RWPE1 (cell line): Measurements from ENCODE around the gene DNAJB6.

Source experiments
- CTCF ChIA-PET: fragments of 350-600 bp; sonication (Branson Sonifier 250); formaldehyde crosslinking; extraction: SDS; loops from one replicate; lab custom pipeline; 2021; lab: Yijun Ruan, JAX
- POLR2A ChIA-PET: fragments of 400-600 bp; formaldehyde crosslinking; extraction: SDS; loops from one replicate; lab custom pipeline; 2020; ENCODE audit warnings: antibody characterized with exemption; ENCODE audit not compliant: low non-redundant PET; lab: Yijun Ruan, JAX
- DNase-seq: peaks from one replicate; pipeline ENCODE4 v3.0.0; 2012; ENCODE audit warnings: low spot score
- H3K27ac ChIP-seq: fragments of 450-650 bp; 2 replicates; pipeline ENCODE4 v1.5.1; 2017
- CTCF ChIP-seq: fragments of 450-650 bp; conservative IDR thresholded peaks from 2 replicates; pipeline ENCODE4 v1.5.1; 2017; ENCODE audit warnings: low read depth, mild to moderate bottlenecking

Gene DNAJB6

GRCh38 chr7:157355784-157356511, 19.1 kb downstream of the DNAJB6 start:
- DNase-seq, result peak; percentile 55
- ChIA-PET CTCF (interaction anchor here (0.6 kb wide), 1 partner anchor 943 kb away, joined by 4 read pairs; no protein-coding TSS in a partner anchor), POLR2A (no interaction called here)
- TF ChIP-seq CTCF, result no peak
- peak overlapping the region; percentile 94 for H3K27ac ChIP-seq

GRCh38 chr7:157357129-157358040, 20.6 kb downstream of the DNAJB6 start:
- no peak for TF ChIP-seq CTCF
- no peak for DNase-seq
- H3K27ac ChIP-seq, result peak overlapping the region; percentile 54
- CTCF ChIA-PET, result no interaction called here
- POLR2A ChIA-PET, result no interaction called here

DNA sequence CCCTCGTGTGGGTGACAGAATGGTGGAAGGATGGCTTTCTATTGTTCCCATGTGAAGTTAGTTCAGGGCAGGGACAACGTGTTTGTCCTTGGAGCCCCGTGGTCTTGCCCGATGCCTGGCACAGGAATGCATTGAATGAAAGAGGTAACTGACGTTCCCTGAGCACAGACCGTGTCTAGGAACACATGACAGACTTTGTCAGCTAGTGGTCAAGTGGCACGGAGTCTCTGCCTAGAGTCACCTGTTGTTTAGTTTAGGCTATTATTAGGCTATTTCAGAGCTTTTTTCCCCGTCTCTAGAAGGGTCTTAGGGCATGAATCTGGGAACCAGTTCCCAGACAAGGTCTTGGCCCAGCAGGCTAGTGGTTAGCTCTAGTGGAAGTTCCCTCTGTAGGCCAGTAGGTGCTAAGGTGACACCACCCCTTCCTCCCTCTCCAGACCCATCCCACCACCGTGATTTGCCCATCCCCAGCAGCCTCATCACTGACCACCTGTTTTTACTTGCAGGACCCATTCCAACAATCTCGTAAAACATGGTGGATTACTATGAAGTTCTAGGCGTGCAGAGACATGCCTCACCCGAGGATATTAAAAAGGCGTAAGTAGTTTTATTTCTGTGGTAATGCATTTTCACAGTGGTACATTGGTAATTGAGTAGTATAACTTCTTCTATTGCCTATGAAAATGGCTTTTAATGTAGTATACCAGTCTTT, 21.4 kb downstream of the DNAJB6 start:
- TF ChIP-seq CTCF, result no peak
- peak overlapping the region; percentile 54 for H3K27ac ChIP-seq
- POLR2A ChIA-PET, result no interaction called here
- DNase-seq, result no peak
- CTCF ChIA-PET, result no interaction called here

DNA sequence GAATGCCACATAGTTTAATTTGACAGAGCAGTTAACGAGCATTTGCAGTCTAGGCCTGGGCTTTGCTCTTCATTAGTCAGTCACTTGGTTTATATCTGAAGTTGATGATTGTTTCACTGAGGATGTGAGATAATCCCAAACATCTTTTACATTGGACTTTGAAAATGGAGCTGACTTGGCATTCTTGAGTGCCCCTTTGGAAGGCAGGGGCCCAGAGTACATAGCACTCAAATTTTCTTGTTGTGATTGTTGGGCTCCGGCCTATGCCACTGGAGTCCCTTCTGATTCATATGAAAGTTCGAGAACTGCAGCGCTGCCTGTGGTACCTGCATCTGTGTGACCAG, 21.9 kb downstream of the DNAJB6 start:
- POLR2A ChIA-PET, result no interaction called here
- no peak for TF ChIP-seq CTCF
- H3K27ac ChIP-seq, result peak overlapping the region; percentile 32; the same call in 1 of the 2 replicates
- CTCF ChIA-PET, result no interaction called here
- no peak for DNase-seq

GRCh38 chr7:157359581-157359980, 22.8 kb downstream of the DNAJB6 start:
- no peak for DNase-seq
- H3K27ac ChIP-seq, result 0 out of 2 replicates have a peak overlapping the region, but pooled peaks have one; percentile 6
- CTCF ChIA-PET, result no interaction called here
- POLR2A ChIA-PET, result no interaction called here
- no peak for TF ChIP-seq CTCF

DNA sequence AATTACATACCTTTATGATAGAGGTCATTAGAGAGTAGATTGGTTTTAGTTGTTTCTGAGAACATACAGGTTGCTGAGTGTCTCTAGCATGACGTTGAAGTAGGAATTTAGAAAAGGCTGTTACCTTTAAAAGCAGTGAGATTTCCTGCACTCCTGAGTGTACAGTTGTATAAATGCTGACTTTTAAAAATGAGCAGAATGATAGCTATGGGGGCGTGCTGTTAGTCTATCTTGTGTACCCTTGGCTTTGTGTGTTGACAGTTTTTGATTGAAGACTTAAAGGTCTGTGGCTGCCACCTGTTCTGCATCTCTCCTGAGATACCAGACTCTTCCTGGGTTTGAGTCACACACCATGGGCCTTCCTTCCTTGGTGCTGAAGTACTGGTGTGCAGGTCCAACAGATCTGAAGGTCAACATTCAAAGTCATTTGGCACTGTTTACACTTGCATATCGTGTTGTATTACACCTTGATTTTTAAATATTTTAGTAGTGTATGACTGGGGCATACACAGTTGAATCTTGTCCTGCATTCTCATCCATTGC, 23.8 kb downstream of the DNAJB6 start:
- no peak overlapping the region for H3K27ac ChIP-seq
- CTCF ChIA-PET, result no interaction called here
- DNase-seq, result no peak
- no peak for TF ChIP-seq CTCF
- POLR2A ChIA-PET, result no interaction called here
